T-helper 1 cell treated with Interleukin-12 subunit alpha and Interleukin-12 subunit beta and Interleukin-4 antibody, amounts not matched to agents 30 ng/mL and 1 ng/mL, for 36 hours (primary cell): ENCODE results near the gene FAM161A. TPM values are rescaled to one million over a fixed set of nuclear protein-coding genes. Genes with fewer than 3 reads are reported as not detected.
"Not testable (repeated sequence)": the region's sequence is repeated elsewhere in the genome, so short reads cannot be mapped to it uniquely, and the experiment has no call there.

ENCODE experiments used
- intact Hi-C: fragments of 100-400 bp; cut with micrococcal nuclease; formaldehyde crosslinking; loops from one replicate; pipeline ENCODE4 v1.15.1; 2024
- total RNA-seq: library from RNA; stranded (reverse); gene quantifications from 2 replicates; pipeline ENCODE4 v1.2.3, GENCODE V29; 2022

The FAM161A gene
- total RNA-seq: 2.3 and 2.5 TPM in 2 replicates

DNA sequence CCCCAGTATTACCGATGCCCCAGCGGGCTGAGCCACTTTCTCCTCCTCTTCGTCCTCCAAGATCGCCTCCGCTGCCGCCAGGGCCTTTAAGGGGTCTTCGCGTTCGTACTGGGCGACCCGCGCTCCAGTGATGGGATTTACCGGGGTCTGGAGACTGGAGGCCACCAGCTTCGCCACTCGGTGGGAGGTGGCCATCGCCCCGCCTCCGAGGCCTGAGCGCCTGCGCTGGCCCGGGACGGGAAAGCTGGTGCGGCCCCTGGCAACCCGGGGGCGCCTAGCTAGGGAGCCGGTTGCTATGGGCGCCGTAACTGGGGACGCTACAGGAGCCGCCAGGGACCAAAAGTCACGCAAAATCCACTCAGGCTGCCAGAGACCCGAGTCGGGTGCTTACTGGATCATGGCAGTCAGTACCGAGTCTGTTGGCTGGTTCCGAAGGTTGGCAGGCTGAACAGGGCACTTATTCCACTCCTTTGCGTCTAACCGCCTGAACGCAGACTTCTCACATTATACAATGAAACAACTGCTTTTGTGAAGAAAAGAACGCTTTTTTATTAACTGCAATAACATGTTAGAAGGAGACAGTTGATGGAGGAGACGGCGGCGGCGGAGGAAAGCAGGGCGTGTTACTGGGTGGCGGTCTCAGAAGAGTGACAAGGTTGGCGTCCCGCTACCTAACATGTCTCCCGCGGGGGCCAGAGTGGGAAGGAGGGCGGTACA, at the start of gene FAM161A:
FAM161A (minus strand) TSS at position 214 of the 717 bp plus-strand sequence; CDS start at position 195, 19 bp downstream.
- intact Hi-C loops: loop anchor here (1.0 to 10.0 kb wide), 14 partner anchors 34 to 1098 kb away; partner anchors contain the start of genes CCT4, COMMD1, EHBP1 and PAPOLG

DNA sequence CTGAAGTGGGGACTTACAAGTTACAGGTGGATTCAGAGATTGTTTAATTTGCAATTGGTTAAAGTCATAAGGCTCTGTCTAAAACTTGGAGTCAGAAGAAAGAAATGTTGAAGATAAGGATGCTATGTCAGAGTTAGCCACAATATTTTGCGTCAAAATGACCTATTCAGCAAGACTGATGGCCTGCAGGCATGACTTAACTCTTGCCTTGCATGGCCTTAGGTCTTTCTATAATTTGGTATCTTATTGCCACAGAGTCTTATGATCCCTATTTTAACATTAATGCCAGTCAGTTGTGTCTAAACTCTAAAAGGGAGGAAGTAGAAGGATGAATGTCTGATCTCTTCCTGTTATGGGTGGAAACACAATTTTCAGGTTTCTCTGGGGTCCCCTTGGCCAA, 46.4 kb upstream of the FAM161A start:
- intact Hi-C loops: no loop called here

GRCh38 chr2:61898810-61899209, 45.0 kb upstream of the FAM161A start:
- intact Hi-C loops: no loop called here

DNA sequence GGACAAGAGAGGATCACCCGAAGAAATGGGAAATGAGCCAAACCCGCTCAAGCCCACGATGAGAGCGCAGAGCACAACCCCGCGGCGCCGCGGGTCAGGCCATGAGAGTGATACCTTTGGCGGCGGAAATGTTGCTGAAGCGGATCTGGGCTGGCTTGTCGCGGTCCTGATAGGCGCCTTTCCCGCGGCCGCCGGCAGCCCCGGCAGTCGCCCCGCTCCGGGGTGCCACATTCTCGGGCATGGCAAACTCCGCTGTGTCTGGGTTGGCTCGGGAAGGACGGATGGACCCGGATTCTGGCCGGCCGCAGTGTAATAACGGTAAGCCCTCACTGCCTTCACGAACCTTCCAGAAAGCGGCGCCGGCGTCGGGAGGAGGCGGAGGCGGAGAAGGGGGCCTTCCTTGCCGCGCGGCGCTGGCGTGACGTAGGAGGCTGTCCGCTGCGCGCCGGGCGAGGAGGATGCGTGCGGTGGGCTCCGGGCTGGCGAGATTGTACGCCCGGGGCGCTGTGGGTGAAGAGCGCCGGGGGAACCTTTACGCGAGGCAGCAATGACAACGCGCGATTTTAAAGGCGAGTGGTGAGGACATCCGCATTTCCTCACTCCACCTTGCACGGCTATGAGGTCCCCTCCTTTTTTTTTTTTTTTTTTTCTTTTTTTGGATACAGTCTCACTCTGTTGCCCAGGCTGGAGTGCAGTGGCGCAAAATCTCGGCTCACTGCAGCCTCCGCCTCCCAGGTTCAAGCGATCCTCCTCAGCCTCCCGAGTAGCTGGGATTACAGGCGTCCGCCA, 34.6 kb upstream of the FAM161A start, which contains the start of gene CCT4:
CCT4 (minus strand) TSS at position 390 of the 789 bp plus-strand sequence; CDS start at position 241, 149 bp downstream.
- intact Hi-C loops: loop anchor here (1.0 to 10.0 kb wide), 15 partner anchors 17 to 1952 kb away; partner anchors contain the start of genes COMMD1, EHBP1, FAM161A and MDH1

GRCh38 chr2:61887717-61888266, 33.9 kb upstream of the FAM161A start:
- intact Hi-C loops: loop anchor here (1.0 to 10.0 kb wide), 15 partner anchors 18 to 1953 kb away; partner anchors contain the start of genes COMMD1, EHBP1, FAM161A and MDH1

DNA sequence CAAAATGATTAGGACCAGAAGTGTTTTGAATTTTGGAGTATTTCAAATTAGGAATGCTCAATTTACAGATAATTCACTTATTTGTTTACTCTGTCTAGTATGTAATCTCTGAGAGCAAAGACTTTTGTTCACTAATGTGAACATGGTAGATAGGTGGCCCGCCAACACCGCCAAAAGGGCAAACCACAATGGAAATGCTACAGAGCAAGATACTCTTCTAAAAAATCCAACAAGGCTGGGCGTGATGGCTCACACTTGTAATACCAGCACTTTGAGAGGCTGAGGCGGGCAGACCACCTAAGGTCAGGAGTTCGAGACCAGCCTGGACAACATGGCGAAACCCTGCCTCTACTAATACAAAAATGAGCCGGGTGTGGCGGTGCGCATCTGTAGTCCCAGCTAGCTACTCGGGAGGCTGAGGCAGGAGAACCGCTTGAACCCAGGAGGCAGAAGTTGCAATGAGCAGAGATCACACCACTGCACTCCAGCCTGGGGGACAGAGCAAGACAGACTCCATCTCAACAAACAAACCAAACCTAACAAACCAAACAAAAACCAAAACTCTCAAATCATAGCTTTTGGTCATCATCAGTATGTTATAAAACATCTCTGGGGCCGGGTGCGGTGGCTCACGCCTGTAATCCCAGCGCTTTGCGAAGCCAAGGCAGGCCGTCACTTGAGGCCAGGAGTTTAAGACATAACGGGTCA, 32.2 kb upstream of the FAM161A start:
- intact Hi-C loops: loop anchor here (2.0 to 10.0 kb wide), 5 partner anchors 15 to 1004 kb away; partner anchors contain the start of genes REL and SANBR

DNA sequence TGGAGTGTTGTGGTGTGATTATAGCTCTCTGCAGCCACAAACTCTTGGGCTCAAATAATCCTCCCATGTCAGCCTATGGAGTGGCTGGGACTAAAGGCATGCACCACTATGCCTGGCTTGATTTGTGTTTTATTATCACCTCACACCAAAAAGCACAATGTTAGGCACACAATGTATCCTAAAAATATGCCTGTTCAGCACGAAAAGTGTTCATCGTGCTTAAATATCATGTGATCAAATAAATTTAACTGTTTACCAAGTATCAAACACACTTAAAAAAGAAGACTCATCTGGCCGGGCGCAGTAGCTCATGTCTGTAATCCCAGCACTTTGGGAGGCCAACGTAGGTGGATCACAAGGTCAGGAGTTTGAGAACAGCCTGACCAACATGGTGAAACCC, 29.0 kb upstream of the FAM161A start:
- intact Hi-C loops: loop anchor here (10.0 kb wide), 1 partner anchor 818 kb away; the partner anchor contains the start of gene SANBR

DNA sequence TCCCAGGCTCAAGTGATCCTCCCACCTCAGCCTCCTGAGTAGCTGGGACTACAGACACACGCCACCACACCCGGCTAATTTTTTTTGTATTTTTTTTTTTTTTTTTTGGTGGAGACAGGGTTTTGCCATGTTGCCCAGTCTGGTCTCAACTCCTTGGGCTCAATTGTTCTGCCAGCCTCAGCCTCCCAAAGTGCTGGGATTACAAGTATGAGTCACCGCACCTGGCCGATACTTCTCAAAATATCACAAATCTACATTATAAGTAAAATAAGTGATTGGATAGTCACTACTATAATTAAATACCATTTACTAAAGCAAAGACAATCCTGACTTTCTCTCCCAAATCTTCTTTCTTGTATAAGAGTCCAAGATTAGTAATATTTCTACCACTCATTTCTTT, 25.5 kb upstream of the FAM161A start:
- intact Hi-C loops: not testable (repeated sequence)

- intact Hi-C loops: no loop called here
Observed at GRCh38 chr2:61878761-61879160, 24.9 kb upstream of the FAM161A start.

DNA sequence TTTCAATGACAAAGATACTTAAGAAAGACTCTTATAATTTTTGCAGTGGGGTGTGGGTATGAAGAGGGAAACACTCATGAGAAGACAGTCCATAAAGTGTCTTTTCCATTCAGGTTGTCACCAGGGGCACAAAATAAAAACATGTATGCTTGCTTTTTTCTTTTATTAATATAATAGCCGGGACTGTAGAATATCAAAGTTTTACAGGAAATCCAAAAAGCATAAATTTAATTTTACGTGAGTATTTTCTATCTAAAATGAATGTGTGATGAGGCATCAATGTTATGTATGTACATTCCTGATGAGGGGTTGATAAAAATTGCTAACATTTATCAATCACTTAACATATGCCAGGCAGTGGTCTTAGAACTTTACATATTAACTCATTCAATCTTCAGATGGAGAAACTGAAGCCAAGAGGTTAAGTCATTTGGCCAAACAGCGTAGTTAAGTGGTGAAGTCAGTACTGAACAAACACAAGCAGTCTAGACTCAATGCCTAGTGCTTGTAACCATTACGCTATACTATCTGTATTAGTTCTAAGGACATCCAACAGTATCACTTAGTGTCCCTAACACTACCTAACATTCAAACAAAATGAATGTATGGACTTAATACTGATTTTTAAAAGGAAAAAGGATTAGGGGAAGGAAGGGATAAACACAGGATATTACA, 23.8 kb upstream of the FAM161A start:
- intact Hi-C loops: no loop called here

DNA sequence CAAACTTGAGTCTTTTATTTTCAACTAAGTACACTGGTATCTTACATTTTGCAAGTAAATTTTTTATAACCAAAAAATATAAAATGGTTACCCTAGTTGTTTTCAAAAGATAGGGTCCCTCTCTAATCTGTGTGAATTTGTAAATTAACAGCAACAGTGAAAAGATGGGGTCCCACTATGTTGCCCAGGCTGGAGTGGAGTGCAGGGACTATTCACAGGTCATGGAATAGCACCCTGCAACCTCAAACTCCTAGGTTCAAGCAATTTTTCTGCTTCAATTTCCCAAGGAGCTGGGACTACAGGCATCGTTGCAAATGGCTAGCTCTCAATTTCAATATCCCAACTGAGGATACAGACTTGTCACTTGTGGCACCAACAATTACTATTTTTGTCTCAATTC, 22.5 kb upstream of the FAM161A start:
- intact Hi-C loops: no loop called here

DNA sequence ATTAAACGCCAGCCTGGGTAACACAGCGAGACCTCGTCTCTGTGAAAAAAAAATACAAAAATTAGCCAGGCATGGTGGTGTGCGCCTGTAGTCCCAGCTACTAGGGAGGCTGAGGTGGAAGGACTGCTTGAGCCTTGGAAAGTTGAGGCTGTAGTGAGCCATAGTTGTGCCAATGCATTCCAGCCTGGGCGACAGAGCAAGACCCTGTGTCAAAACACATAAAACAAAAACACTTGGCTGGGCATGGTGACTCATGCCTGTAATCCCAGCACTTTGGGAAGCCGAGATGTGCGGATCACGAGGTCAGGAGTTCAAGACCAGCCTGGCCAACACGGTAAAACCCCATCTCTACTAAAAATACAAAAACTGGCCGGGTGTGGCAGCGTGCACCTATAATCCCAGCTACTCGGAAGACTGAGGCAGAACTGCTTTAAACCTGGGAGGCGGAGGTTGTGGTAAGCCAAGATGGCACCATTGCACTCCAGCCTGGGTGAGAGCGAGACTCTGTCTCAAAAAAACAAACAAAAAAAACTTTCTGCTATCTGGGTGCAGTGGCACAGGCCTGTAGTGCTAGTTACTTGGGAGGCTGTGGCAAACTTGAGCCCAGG, 12.7 kb upstream of the FAM161A start:
- intact Hi-C loops: not testable (repeated sequence)

- intact Hi-C loops: no loop called here
Observed at GRCh38 chr2:61862085-61862484, 8.2 kb upstream of the FAM161A start.

DNA sequence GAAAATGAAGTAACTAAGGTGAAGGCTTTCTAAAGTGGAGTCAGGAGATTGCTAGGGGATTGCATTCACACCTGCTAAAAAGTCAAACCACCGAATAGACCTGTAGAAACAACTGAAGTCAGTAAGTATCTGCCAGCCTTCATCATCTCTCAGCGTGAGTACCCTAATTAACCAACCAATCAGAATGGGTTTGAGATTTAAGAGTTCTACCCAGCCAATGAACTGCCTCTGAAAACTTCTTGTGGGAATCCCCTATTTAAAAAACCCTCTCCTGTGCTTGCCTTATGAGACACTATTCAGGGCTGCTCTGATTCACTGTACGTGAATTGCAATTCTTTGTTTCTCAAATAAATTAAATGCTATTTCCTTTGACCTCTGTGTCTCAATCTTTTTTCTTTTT, 3.4 kb upstream of the FAM161A start:
- intact Hi-C loops: loop anchor here (10.0 kb wide), 1 partner anchor 972 kb away; the partner anchor contains the start of gene REL

DNA sequence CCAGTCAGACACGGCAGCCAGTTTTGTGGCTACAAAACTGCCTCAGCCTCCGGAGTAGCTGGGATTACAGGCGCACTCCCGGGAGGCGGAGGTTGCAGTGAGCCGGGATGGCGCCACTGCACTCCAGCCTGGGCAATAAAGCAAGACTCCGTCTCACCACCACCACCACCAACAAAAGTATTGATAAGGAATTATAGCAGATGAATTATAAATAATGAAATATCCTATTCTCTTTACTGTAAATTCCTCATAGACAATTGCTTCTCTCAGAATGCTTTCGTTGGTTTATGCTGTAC, 1.4 kb upstream of the FAM161A start:
- intact Hi-C loops: loop anchor here (2.0 to 10.0 kb wide), 2 partner anchors 710 to 970 kb away; partner anchors contain the start of gene REL

DNA sequence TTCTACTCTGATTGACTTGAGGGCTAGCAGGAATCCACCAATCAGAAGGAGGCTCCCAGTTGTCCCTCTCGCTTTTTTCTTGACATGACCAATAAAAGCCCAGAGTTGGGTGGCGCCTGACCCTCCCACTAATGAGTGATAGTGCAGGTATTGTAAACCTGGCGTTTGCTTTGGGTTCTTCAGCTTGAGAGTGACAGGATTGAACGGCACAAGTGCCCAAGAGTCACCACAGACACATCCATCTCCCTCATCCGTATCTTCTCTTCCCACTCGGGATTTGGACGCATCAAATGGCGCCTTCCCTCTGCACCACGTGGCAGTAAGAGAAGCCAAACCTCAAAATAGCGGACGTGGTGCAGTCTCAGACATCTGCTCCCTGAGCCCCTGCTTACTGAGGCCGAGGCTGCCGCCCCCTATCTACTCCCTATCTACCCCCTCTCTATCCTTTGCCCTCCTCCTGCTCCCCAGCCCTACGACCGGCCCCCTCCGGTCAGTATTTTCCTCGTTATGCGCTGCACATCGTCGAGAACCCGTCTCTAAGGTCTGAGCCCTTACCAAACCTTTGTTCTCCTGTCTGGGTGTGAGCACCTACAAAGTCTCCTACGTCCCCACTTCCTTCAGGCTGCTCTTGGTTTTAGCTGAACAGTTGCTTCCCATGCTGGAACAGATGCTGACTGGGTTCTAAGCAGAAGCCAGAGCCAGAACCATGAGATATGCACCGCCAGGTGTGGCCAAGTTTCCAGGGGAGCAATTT, 881 bp upstream of the FAM161A start:
- intact Hi-C loops: loop anchor here (1.0 to 10.0 kb wide), 13 partner anchors 34 to 1098 kb away; partner anchors contain the start of genes CCT4, COMMD1, EHBP1 and PAPOLG

DNA sequence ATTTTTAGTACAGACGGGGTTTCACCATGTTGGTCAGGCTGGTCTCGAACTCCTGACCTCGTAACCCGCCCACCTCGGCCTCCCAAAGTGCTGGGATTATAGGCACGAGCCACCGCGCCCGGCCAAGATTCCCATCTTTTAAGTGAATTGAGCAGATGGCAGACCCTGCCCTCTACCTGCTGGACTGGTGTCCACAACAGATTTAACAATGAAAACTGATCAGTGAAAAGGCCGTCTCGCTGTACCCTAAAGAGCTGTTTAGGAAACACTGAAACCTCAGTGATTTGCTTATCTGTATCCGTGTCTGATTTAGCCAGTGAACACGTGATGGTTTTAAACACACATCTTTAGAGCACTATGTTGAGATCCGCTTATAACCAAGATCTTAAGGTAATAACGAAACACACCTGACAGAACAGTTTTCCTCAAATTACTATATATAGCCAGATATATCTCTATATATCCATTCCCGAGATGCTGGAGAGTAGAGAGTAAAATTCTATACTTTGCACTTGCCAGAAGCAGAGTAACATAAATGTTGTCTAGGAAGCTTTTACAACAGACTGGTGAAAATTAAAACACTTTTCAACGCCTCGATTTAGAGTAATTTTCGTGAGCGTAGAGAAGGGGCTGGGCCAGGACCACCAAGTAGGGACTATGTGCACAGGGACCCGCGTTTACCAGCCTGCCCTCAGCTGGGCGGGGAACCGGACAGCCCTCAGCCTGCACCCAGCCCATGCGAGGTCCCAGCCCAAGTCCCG, 594 bp downstream of the FAM161A start:
- intact Hi-C loops: loop anchor here (2.0 to 10.0 kb wide), 2 partner anchors 836 to 968 kb away; partner anchors contain the start of genes PEX13 and REL

DNA sequence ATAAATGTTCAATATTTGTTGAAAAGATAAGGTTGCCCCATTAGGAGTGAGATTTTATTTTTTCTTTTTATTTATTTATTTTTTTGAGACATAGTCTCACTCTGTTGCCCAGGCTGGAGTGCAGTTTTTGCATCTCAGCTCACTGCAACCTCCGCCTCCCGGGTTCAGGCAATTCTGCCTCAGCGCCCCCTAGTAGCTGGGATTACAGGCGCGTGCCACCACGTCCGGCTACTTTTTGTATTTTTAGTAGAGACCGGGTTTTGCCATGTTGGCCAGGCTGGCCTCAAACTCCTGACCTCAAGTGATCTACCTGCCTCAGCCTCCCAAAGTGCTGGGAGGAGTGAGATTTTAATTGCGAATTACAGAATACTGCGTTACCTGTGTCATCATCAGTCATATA, 2.6 kb downstream of the FAM161A start:
- intact Hi-C loops: loop anchor here (10.0 kb wide), 1 partner anchor 966 kb away; the partner anchor contains the start of gene REL
